GM18508 (cell line): ENCODE data around the gene BTBD9.
"Not testable (repeated sequence)": the region's sequence is repeated elsewhere in the genome, so short reads cannot be mapped to it uniquely, and the experiment has no call there.

Experiments
- ATAC-seq: cut with Tn5 transposase; IDR thresholded peaks from one replicate; pipeline ENCODE4 v1.9.1; 2021; ENCODE audit warnings: moderate number of reproducible peaks; ENCODE audit not compliant: insufficient read depth, unreplicated experiment

The BTBD9 gene

DNA sequence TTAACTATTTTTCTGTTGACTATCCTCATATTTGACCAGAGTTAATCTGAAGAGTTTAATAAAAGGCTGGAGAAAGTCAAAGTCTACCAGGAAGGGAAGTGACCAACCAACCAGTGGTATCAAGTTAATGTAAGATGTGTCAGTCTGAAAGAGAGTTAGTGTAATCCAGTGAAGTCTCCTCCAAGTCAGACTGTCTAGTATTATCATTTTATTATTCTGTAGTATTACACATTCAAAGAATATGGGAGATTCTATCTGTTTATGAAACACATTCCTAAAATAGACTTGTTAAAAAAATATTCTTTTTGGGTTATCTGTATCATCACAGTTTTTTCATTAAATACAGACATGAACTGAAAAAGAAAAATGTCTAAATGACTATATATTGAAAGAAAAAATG, 194.4 kb downstream of the BTBD9 start:
- ATAC-seq: no peak

DNA sequence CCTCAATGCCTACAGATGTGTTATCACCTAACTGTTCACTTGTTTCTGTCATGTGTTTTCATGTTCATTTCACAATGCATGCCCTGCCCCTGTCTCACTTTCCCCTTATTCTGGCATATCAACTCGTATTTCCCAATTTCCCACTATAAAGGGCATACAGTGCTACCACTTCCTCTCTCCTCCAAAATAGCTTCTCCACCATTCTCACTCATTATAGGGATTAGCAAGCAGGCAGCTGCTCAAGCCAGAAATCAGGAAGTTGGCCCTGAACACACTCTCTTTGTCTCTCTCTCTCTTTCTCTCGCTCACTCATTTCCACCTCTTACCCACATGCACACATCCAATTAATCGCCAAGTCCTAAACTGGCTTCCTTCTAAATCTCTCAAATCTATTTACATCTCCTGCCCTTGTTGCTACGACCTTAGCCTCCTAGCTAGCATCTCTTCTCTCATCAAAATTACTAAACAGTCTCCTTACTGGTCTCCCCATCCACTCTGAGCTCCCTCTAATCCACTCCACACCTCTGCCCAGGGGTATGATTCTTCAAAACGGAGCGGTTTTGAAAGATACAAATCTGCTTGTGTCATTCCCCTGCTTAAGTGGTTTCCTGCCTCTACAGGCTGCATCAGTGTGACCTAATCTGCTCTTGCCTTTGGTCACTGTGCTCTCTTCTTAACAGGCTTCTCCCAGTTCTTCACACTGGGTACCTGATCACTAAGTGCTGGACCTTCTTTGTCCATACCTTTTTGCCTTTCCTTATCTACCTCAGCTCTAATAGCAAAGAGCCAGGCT, 196.2 kb downstream of the BTBD9 start:
- no peak for ATAC-seq

DNA sequence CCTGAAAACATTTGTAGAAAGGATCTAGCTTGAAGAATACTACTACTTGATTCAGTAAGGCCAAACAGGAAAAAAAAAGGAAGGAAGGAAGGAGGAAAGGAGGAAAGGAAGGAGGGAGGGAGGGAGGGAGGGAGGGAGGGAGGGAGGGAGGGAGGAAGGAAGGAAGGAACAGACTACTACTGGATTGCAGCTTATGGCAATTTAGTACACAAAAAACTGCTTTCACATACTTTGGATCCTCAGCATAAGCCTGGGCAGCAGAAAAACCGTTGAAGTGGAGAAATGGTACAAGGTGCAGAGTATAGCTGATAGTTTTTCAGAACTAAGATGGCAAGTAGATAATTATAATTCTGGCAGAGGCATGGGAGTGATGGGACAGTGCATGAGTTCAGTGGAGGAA, 201.6 kb downstream of the BTBD9 start:
- ATAC-seq: no peak

DNA sequence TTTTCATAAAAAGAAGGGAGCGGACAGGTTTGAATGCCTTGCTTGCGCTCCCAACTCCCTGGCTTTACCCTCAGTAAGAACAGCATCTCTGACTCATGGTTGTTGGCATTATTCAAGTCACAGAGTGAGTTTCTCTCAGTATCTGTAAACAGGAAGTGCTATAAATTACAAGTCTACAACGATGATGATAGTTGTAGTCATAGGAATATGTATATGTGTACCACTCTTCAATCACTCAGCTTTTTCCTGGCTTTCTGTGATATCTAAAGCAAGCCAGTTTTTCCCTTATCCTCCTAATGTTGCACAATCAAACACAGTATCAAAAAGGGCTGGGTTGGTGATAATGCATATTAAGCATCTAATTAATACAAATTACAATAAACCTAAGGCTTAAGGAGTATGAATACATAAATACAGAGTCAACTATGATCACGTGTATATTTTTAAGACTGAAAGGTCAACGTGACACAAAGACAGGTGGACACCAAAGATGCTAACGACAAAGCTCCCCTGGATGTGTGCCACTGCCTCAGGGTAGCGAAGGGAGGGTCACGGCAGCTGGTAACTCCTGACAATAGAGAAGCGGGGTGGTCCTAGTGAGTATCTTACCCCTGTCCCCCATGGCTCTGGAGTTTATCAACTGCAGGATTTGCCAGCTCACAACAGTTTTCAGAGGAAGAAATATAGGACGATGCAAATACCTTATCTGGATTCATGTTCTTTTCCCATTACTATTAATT, 202.8 kb downstream of the BTBD9 start:
- ATAC-seq: no peak

DNA sequence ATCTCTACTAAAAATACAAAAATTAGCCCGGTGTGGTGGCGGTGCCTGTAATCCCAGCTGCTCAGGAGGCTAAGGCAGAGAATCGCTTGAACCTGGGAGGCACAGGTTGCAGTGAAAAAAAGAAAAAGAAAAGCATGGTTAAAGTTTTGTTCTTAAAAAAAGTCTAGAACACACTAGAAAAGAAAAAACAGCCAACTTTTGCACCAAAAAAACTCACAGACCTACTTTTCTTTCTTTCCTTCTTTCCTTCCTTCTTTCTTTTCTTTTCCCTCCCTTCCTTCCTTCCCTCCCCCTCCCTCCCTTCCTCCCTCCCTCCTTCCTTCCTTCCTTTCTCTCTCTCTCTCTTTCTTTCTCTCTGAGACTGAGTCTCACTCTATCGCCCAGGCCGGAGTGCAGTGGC, 204.4 kb downstream of the BTBD9 start:
- ATAC-seq: no peak

DNA sequence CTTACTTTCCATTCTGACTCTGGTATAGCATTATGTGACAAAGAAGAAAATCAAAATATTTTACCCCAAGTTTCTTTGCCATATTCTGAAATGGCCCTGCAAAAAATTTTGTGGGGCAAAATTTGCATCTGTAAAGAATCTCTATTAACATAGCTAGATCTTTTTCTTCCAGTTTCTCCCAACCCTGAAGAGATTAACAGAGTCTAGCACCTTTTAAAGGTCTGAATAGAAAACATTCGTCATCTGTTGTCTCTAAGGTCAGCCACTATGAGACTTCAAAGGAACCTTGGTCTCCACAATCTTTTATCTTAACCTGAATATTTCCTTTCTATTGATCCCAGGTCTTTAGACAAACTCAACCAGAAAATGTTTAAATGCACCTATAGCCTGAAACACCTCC, 205.7 kb downstream of the BTBD9 start:
- no peak for ATAC-seq

DNA sequence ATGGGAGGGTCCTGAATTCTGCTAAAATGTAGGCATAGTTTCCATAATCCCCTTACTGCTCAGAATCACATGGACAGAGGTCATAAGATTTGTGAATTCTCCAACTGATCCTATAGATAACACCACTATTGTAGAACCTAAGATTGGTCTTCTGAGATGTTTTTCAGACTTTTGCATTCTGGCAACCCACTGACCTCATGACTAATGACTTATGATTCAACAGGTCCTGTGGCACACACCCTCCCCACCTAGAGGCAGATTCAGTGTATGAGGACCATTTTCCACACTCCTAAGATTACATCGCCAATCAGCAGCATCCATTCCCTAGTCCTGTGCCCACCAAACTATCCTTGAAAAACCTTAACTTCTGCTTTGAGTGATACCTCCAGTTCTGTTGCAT, 207.2 kb downstream of the BTBD9 start:
- no peak for ATAC-seq

DNA sequence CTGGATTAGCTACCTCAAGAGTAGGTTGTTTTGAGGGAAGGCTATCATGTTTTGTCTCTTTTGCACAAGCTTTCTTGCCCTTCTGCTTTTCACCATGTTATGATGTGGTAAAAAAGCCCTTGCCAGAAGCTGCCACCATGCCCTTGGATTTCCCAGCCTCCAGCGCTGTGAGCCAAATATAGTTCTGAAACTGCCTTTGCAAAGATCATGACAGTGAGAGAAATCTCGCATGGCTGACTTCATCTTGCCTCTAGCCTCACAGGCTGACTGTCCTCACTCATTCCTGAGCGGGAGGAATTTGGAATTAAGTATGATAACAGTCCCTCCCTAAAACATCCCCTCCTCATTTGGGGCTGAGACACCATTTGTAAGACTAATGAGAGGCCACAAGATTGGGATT, 207.7 kb downstream of the BTBD9 start:
- no peak for ATAC-seq

DNA sequence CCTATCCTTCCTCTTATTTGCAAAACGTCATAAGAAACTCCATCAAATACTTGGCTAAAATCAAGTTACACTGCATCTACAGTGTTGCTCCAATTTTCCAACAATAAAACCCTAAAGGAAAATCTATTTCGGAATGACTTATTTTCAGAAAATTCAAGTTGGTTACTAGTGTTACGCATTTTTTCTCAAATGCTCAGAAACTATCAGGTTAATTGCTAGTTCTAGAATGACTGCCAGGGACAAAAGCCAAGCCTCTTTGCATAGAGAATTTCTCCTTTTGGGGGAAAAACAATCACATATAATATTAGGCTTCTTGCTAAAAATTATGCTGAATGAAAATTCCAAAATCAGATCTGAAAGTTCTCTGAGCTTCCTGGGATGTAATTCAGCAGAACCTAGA, 210.2 kb downstream of the BTBD9 start:
- no peak for ATAC-seq

DNA sequence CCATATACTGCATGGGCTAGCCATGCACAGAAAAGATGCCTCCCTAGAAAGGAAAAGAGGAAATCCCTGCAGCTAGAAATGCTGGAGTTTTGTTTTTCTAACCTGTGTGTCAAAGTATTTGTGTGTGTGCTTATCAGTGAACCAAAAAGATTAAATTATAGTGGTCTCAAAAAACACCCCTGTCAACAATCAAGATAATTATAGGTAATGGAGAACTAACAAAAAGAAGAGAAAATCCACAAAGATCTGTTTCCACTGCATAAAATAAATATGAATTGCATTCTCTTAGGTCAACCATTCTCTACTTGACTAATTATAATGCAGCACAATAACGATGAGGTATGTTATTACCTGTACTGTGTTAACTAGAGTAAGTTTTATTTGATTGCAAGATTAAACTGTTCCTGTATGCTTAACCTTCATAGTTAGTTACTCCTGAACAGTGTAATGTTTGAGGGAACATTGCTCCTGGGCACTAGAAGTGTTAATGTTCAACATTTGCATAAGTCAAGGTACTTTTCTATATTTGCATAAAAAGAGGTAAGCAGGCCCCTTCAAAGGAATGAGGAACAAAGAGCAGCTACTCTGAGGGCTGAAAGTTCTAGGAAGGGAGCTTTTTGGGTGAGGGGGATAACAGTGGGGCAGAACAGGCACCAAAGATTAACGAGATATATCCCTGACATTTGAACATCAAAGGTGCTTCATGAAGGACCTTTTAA, 212.1 kb downstream of the BTBD9 start:
- no peak for ATAC-seq

DNA sequence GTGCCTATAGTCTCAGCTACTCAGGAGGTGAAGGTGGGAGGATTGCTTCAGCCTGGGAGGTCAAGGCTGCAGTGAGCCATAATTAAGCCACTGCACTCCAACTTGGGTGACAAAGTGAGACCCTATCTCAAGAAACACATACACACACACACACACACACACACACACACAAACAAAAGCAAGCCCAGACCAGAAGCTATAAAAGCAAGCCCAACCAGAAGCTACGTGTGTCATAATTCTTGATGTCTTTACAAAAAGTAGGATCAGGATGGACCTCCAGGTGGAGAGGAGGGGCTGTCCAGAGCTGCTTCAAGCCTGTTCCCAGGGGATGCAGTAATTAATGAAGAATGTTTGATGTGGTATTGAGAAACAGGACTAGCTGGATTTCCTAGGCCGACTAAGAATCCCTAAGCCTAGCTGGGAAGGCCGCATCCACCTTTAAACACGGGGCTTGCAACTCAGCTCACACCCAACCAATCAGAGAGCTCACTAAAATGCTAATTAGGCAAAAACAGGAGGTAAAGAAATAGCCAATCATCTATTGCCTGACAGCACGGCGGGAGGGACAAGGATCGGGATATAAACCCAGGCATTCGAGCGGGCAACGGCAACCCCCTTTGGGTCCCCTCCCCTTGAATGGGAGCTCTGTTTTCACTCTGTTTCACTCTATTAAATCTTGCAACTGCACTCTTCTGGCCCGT, 213.8 kb downstream of the BTBD9 start:
- ATAC-seq: not testable (repeated sequence)

DNA sequence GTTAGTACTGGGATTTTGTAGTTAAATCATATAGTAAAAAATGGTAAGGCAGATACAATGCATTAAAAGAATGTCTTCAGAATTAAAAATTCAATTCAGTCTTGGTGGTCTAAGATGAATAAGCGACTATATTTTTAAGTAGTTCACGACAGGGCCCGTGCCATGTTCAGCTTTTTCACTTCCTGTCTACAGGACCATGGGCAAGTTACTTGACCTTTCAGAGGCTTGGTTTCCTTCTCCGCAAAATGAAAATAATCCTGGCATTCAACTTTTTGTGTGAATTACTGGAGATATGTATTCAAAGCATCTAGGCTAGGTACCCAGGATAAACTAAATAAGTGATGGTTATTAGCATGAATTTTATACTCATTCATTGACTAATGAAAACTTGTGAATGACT, 216.0 kb downstream of the BTBD9 start:
- no peak for ATAC-seq

DNA sequence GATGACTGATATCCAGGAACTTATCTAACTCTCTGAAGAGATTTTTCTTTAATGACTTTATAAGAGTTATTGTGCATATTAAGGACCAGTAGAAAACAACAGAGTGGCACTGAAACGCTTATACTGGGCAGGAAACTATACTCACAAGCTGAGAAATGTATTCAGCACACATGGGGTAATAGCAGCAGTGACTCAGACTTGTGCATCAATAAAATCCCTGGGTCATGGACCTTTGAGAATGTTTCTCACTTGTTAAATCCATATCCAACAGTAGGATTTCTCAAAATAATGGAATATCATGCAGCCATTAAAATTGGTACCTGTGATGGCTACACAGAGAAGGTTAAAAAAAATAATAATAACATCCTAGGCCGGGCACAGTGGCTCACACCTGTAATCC, 219.5 kb downstream of the BTBD9 start:
- ATAC-seq: no peak

DNA sequence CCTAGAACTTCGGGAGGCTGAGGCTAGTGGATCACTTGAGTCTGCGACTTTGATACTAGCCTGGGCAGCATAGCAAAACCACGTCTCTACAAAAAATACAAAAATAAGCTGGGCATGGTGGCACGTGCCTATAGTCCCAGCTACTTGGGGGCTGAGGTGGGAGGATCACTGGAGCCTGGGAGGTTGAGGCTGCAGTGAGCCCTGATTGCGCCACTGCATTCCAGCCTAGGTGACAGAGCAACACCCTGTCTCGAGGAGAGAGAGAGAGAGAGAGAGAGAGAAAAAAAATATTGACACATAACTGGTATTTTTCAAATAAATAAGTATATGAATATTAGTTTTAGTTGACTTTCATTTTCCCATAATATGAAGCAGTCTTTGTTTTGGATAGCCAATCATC, 222.2 kb downstream of the BTBD9 start:
- ATAC-seq: no peak

DNA sequence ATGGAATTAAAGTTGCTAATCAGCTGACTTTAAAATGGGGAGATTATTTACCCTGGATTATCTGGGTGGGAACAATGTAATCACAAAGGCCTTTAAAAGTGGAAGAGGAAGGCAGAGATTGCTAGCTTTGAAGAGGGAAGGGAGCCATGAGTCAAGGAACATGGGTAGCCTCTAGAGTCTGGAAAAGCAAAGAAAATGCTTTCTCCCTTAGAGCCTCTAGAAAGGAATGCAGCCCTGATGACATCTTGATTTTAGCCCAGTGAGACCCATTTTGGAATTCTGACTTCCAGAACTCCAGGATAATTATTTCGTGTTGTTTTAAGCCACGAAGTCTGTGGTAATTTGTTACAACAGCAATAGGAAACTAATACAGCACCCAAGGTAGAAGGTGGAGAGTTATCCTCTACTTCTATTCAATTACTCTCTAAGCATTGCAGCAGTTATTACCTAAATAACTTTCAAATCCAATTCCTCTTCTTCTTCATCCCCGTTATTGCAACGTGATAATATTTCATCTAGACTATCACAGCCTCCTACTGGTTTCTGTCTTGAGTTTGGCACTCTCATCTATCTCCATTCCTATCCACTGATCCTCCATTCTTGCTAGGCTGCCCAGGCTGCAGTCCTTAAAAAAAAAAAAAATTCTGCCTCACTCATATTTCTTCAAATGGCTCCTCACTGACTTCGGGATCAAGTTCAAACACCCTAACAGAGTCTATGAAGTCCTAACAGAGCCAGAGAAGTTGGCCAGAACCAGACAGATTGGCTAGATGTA, 224.3 kb downstream of the BTBD9 start:
- ATAC-seq: no peak

DNA sequence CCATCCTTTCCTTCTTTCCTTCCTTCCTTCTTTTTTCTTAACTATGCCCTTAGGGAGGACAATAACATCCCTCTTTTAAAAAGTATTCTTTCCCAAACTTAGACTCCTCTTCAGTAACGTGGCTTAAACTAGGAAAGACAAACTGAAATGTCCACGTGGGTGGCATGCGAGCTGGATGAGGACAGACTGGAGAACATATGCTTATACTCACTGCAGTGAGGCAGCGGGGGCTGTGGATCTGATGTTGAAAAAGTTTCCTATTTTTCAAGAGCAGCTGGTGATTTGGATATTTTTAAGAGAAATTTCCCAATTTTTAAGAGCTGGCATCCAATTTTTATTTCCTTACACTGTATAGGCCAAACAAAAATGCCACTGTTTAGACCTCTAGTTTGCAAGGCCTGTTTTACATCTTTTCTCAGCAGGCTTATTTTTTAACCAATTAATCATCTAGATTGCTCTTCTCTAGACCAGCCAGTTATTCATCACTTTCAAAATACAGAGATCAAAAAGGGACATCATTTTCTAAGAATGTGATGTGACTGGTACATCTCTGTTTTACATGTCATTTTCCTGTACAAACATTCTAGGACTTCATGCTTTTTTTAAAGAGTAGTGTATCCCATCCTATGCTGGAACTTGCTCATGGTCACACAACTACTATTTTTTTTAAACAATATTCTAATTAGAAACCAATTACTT, 226.5 kb downstream of the BTBD9 start:
- ATAC-seq: no peak

DNA sequence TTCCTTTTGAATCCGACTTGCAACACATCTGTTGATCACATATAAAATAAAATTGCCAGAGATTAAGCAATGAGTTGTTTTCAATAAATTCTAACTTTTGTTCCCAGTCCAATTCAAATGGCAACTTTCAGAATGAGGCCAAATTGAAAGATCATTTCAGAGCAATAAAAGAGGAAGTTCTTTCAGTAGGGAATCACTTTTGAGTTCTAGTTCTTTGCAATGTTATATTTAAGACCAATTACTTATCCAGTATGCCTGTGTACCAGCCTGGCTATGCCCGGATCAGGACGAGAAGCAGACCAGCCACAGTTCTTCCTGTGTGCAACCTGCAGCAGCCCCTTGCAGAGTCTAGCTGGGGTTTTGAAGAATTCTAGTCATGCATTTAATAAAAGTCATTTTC, 232.5 kb downstream of the BTBD9 start:
- ATAC-seq: no peak

DNA sequence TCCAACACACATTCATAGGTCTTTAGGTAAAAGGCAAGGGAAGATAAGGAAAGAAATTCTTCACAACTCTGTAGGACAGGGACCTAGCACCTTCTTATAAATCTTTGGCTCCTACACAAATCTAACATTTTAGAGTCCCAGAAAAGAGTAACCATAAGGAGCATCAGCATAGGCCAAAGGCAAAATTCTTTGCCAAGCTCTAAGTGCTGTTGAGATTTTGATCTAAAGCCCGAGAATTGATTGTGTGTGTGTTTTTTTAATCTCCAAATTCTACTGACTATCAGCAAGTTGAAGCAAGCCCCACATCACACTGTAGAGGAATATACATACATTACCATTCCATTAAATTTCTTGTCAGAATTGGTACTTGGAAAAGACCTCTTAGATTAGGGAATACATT, 233.6 kb downstream of the BTBD9 start:
- ATAC-seq: no peak

DNA sequence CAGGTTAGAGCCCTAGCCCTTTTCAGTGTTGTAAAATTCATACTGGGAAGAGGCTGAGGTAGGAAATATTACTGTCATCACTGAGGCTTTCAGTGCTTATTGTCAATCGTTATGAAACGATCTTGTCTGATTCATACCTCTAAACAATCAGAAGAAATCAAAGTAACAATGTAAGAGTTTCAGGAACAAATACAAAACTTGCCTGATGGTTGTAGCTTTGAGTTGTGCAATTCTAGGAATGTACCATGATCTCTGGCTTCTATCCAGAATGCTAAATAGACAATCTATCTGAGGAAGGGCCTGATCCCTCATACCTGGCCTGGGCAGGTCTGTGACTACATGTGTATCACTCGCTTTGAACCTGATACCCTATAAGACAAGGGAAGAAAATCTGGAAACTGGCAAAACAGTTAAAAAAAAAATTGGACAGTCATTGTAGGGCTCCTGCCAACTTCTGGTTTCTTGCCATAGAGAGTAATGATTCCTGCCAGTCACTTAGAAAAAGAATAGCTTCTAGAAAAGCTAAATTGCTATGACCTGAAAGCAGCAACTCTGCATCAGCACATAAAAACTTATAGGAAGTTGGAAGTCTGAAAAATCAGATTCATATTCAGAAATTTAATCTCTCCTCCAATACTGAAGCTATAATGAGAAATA, 234.7 kb downstream of the BTBD9 start:
- ATAC-seq: no peak
